DMS153 treated with DMSO at 0.1 percent for 48 hours (cell line): ENCODE measurements around the gene SKAP2.

Experiments
- DNase-seq: peaks from one replicate; lab custom pipeline; 2025; ENCODE audit not compliant: unreplicated experiment; lab: John Stamatoyannopoulos, UW

SKAP2 gene, protein sequence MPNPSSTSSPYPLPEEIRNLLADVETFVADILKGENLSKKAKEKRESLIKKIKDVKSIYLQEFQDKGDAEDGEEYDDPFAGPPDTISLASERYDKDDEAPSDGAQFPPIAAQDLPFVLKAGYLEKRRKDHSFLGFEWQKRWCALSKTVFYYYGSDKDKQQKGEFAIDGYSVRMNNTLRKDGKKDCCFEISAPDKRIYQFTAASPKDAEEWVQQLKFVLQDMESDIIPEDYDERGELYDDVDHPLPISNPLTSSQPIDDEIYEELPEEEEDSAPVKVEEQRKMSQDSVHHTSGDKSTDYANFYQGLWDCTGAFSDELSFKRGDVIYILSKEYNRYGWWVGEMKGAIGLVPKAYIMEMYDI

GRCh38 chr7:26864309-26865093 is at the start of gene SKAP2:
SKAP2 (minus strand) TSS chr7:26864590; CDS start chr7:26864429, 161 bp downstream.
- DNase-seq, result peak; percentile 99

GRCh38 chr7:26912933-26913536 is 48.6 kb upstream of the SKAP2 start:
- DNase-seq, result no peak

- DNase-seq, result no peak
These were observed 47.9 kb upstream of the SKAP2 start for GRCh38 chr7:26912338-26912737.

DNA sequence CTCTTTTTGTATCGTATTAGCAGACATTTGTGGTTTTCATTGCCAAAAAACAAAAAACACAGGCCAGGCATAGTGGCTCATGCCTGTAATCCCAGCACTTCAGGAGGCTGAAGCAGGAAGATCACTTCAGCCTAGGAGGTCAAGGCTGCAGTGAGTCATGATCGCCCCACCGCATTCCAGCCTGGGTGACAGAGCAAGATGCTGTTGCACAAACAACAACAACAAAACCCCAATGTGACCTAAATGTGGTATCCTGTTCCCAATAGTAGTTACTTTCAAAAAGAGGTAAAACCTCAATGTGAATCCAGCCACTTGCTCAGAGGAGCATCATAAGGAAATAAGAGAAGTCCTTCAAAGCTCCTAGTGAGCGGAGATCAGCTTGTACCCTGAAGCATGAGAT is 45.8 kb upstream of the SKAP2 start:
- DNase-seq, result no peak

GRCh38 chr7:26900251-26900650 is 35.9 kb upstream of the SKAP2 start:
- DNase-seq, result peak; percentile 31

DNA sequence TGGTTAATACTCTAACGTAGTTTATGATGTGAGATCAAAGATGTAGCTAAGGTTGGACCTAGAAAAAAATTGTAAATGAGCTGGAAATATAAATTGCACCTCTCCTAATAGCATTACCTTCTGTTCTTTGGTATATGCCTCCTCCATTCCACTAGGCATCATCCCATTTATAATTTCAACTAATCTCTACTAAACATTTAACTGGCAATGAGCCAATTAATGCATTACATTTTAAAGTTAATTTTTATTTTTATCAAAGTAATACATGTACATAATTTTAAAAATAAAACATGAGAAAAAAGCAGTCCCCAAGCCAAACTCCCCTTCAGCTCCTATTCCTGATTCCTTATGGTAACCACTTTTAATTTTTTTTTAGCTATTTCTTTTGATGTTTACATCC is 35.1 kb upstream of the SKAP2 start:
- DNase-seq, result no peak

- no peak for DNase-seq
These were observed 34.5 kb upstream of the SKAP2 start for GRCh38 chr7:26898891-26899290.

GRCh38 chr7:26897928-26898327 is 33.5 kb upstream of the SKAP2 start:
- no peak for DNase-seq

GRCh38 chr7:26891400-26892350 is 27.3 kb upstream of the SKAP2 start:
- DNase-seq, result no peak

- DNase-seq, result no peak
These were observed 16.5 kb upstream of the SKAP2 start for GRCh38 chr7:26880852-26881251.

GRCh38 chr7:26879671-26880070 is 15.3 kb upstream of the SKAP2 start:
- no peak for DNase-seq

DNA sequence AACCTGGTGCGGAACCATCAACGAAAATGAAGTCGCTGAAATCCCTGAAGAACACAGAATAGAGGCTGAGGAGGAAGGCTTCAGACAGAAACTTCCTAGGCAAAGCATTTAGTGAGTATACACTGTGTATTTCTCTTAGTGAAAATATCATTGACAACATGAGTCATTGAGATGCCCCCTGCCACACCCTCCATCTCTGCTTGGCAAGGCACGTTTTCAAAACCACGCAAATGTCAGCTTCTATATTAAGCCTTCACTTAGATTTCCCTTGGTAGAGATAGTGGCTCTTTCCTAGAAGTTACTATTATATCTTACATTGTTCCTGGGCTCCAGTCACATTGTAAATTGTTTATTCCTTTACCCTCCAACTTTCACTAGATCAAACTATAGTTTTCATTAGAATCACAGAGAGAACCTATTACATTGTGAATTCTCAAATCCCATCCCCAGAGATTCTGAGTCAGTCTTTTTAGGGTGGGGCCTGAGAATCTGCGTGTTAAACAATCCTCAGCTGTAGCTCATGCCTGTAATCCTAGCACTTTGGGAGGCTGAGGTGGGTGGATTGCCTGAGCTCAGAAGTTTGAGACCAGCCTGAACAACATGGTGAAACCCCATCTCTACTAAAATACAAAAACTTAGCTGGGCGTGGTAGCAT is 4.6 kb upstream of the SKAP2 start:
- no peak for DNase-seq

DNA sequence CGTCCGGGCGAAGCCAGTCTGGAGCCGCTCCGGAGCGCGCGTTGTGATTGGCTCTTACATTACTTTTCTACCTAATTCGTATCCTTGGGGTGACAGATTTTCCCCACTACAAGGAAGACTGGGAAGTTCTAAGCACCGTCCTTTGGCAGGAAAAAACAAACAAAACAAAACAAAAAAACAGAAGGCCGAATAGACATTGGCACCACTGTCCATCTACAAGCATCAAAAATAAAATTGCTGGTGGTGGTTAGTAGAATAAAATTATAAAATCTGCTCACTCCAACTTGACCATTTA is 651 bp upstream of the SKAP2 start:
- DNase-seq, result no peak

DNA sequence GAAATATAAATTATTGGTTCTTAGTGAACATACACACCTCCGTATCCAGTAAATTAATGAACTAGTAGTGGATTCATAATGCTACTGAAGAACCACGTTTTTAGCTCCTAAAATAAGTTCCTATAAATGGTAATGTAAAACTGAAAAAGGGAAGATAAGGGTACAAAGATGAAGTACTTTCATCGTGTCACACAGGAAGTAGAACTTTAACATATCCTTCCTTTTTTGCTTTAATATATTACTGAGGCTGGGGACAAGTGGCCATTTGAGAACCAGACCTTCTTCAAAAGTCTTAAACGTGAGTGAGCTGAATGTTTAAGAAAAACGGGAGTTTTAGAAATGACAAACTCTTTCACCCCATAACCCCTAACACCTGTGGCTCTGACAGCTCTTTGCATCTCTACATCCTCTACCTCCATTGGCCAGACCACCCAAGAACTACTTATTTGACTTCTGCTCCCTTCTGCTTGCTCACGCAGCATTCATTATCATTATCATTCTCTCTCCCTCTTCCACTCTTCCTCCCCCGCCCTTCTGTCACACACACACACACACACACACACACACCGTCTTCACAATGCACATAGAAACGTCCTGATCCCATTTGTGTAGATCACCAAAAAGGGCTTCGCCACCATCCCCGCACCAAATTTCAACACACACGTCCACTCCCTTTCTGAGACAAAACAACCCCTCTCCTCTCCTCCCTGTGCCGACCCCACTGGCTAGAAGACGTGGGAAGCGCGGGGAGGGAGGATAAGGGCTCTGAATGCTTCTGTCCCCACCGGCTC is 677 bp downstream of the SKAP2 start:
- peak; percentile 80 for DNase-seq

DNA sequence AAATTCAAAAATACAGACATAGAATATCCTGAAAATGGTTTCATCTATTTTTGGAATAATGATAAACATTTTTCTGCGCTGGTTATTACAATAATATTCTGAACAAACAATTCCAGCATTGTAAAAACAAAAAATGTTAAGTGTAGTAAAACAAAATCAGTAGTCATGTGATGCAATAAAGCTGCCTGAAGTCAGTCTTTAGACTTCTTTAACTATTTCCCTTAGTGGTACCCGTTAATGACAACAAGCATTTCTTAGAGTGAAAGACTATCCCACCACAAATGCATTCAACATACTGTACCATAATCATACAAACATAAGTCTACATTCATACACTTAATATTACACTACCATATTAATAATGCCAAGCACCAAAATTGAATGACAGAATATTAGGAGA is 1.6 kb downstream of the SKAP2 start:
- DNase-seq, result no peak

DNA sequence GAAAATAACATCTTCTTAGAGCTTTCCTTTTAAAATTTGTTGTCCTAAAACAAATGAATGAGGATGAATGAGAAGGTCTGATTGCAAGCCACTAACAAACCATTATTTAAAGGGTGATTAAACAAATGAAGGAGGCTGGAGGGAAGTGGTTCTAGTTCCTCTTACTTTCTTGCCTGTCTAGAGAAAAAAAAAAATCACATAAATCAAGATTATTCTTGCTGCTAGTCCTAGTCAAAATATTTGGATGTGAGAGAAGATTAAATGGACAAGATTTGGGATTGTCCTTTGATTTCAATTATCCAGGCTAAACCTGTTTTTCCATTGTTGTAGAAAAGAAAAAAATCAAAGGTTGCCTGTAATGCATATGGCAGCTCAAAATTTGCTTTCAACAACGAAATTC is 3.3 kb downstream of the SKAP2 start:
- DNase-seq, result no peak

- peak; percentile 67 for DNase-seq
These were observed 4.0 kb downstream of the SKAP2 start for GRCh38 chr7:26860361-26860760.

GRCh38 chr7:26859720-26860119 is 4.7 kb downstream of the SKAP2 start:
- no peak for DNase-seq

GRCh38 chr7:26858735-26859134 is 5.7 kb downstream of the SKAP2 start:
- no peak for DNase-seq

- no peak for DNase-seq
These were observed 6.1 kb downstream of the SKAP2 start for GRCh38 chr7:26858241-26858715.
